Measurements from ENCODE around the gene PPP1R15A. TPM values are rescaled to one million over a fixed set of nuclear protein-coding genes. Genes with fewer than 3 reads are reported as not detected.

PPP1R15A gene
- total and polyA plus RNA-seq, 2 of the 8 experiments (the other 6 are each of a cell fraction or from before 2014, with no cell fraction given), result 4.1 to 14.0 TPM

DNA sequence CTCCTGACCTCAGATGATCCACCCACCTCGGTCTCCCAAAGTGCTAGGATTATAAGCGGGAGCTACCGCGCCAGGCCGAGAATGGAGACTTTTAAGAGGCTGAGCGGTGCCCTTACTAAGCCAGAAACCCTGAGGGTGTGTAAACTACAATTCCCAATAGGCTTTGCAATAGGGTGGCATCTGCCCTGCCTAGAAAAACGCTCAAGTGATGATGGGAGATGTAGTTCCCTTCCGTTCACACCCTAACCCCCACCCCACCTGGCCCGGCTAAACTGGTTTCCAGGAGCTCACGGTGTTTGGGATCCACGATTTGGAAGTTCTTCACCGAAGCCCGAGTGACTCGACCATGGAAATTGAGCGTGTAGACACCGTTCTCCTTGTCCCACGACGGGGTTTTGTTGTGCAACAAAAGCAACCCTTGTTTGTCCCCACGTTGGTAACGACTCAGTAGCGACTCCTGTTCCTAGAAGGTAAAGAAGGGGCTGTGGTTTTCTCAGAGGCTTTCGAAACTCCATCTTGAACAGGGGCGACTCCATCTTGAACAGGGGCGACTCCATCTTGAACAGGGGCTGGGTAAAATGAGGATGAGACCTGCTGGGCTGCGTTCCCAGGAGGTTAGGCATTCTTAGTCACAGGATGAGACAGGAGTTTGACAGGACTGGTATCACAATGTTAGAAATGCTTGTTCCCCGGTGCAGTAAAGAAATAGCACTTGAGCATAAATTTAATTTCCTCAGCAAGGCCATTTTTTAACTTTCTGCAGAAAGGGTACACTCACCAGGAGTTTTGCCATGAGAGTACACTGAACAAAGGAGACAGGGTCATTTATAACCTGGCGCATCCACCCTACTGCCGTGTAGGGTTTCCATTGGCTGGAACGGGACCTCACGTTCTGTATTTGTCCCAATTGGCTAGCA, 9.8 kb downstream of the PPP1R15A start (continued):
- TF ChIP-seq, protein P1, sequence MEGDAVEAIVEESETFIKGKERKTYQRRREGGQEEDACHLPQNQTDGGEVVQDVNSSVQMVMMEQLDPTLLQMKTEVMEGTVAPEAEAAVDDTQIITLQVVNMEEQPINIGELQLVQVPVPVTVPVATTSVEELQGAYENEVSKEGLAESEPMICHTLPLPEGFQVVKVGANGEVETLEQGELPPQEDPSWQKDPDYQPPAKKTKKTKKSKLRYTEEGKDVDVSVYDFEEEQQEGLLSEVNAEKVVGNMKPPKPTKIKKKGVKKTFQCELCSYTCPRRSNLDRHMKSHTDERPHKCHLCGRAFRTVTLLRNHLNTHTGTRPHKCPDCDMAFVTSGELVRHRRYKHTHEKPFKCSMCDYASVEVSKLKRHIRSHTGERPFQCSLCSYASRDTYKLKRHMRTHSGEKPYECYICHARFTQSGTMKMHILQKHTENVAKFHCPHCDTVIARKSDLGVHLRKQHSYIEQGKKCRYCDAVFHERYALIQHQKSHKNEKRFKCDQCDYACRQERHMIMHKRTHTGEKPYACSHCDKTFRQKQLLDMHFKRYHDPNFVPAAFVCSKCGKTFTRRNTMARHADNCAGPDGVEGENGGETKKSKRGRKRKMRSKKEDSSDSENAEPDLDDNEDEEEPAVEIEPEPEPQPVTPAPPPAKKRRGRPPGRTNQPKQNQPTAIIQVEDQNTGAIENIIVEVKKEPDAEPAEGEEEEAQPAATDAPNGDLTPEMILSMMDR (IDR thresholded peaks at IDR 0.05; ENCODE audit: control extremely low read depth in 1 of 3, insufficient read depth in 1 of 3, low read depth in 1 of 3, low read length in 3 of 3), result no peak
- no peak for TF ChIP-seq JUND (IDR thresholded peaks at IDR 0.05; ENCODE audit: low read length)
- TF ChIP-seq EGR1 (IDR thresholded peaks at IDR 0.05; ENCODE audit: borderline replicate concordance, low read depth, low read length), result no peak
- TF ChIP-seq CREB1 (IDR thresholded peaks at IDR 0.05), result peak; percentile 59
- TF ChIP-seq EZH2 (IDR thresholded peaks at IDR 0.05; ENCODE audit: low read depth, low read length, severe bottlenecking), result no peak
- no peak for TF ChIP-seq FOSL1 (IDR thresholded peaks at IDR 0.05; ENCODE audit: insufficient read depth, low read depth, low read length)
- no peak for TF ChIP-seq BCL11A (IDR thresholded peaks at IDR 0.05; ENCODE audit: low read depth in 2 of 2, low read length in 2 of 2)
- no peak for TF ChIP-seq CBX5 (IDR thresholded peaks at IDR 0.05; ENCODE audit: low read depth, low read length)
- no peak for TF ChIP-seq SUZ12 (IDR thresholded peaks at IDR 0.05; ENCODE audit: low read length)
- TF ChIP-seq USF2 (IDR thresholded peaks at IDR 0.05; ENCODE audit: low read length), result no peak
- TF ChIP-seq GABPA (IDR thresholded peaks at IDR 0.05; ENCODE audit: borderline replicate concordance, insufficient read depth, low read length), result no peak
- no peak for TF ChIP-seq BRCA1 (IDR thresholded peaks at IDR 0.05; ENCODE audit: low read depth, low read length)
- no peak for TF ChIP-seq RNF2 (IDR thresholded peaks at IDR 0.05; ENCODE audit: borderline replicate concordance, low read depth, low read length, missing control alignments, poor library complexity, severe bottlenecking)
- TF ChIP-seq SIRT6 (IDR thresholded peaks at IDR 0.05; ENCODE audit: low read length), result no peak
- peak in 1 of 2 experiments; percentile 48; a peak in 1 of 4 replicates for TF ChIP-seq HDAC2 (IDR thresholded peaks at IDR 0.05; ENCODE audit: borderline replicate concordance in 1 of 2, low read depth in 2 of 2, low read length in 2 of 2)
- TF ChIP-seq TAF1 (IDR thresholded peaks at IDR 0.05; ENCODE audit: low read depth, low read length), result 0 out of 2 replicates have a peak, but pooled peaks have one; percentile 34
- TF ChIP-seq, protein P2, sequence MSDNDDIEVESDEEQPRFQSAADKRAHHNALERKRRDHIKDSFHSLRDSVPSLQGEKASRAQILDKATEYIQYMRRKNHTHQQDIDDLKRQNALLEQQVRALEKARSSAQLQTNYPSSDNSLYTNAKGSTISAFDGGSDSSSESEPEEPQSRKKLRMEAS (IDR thresholded peaks at IDR 0.05), result no peak

Measured in H1 (cell line).